ENCODE measurements around the gene CLECL1. TPM values are rescaled to one million over a fixed set of nuclear protein-coding genes. Genes with fewer than 3 reads are reported as not detected.
"Not testable (repeated sequence)": the region's sequence is repeated elsewhere in the genome, so short reads cannot be mapped to it uniquely, and the experiment has no call there.

Gene CLECL1
- total RNA-seq, 2 experiments from 2014 or later, result 73.3 to 114 TPM

DNA sequence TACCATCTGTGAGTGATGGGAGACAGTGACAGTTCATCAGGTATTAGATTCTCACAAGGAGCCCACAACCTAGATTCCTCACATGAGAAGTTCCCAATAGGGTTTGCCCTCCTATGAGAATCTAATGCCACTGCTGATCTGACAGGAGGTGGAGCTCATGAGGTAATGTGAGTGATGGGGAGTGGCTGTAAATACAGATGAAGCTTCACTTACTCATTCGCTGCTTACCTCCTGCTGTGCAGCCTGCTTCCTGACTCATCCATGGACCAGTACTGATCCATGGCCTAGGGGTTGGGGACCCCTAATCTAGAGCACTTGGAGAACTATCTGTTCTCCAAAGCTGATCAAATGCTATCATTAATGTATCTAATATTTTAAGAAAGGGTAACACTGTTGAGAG is 45.7 kb downstream of the CLECL1 start:
- ChIA-PET POLR2A (interaction anchor here (0.6 to 1.6 kb wide), 7 partner anchors 9 to 238 kb away, joined by 3 to 5 read pairs (median 3); no protein-coding TSS in a partner anchor), CTCF (ENCODE audit: unreplicated experiment) (no interaction called here)
- no peaks in the 10 kb centered on the region for H3K9me2 ChIP-seq (ENCODE audit: insufficient read depth, low read length)
- no TSS peak for BruUV-seq (replicated peaks)
- H3K4me2 ChIP-seq (ENCODE audit: low read length), result no peak overlapping the region
- intact Hi-C loops (cut with micrococcal nuclease; ENCODE audit: unreplicated experiment), result no loop called here
- H3K79me2 ChIP-seq (ENCODE audit: insufficient read depth, low read depth, low read length), result peaks cover 19% of the 10 kb centered on the region; the same call in 1 of the 2 replicates
- no peaks in the 10 kb centered on the region for H3K4me1 ChIP-seq (ENCODE audit: insufficient read depth, low read length, poor library complexity, severe bottlenecking)
- no peak overlapping the region for H2AFZ ChIP-seq (ENCODE audit: low read length)
- DNase-seq (ENCODE audit: low spot score), result no peak
- TF ChIP-seq, protein P1, sequence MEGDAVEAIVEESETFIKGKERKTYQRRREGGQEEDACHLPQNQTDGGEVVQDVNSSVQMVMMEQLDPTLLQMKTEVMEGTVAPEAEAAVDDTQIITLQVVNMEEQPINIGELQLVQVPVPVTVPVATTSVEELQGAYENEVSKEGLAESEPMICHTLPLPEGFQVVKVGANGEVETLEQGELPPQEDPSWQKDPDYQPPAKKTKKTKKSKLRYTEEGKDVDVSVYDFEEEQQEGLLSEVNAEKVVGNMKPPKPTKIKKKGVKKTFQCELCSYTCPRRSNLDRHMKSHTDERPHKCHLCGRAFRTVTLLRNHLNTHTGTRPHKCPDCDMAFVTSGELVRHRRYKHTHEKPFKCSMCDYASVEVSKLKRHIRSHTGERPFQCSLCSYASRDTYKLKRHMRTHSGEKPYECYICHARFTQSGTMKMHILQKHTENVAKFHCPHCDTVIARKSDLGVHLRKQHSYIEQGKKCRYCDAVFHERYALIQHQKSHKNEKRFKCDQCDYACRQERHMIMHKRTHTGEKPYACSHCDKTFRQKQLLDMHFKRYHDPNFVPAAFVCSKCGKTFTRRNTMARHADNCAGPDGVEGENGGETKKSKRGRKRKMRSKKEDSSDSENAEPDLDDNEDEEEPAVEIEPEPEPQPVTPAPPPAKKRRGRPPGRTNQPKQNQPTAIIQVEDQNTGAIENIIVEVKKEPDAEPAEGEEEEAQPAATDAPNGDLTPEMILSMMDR (conservative IDR thresholded peaks at IDR 0.05; ENCODE audit: low read length), result no peak
- no peak for TF ChIP-seq EZH2phosphoT487 (IDR thresholded peaks at IDR 0.05; ENCODE audit: borderline replicate concordance, low read depth, low read length)
- H4K20me1 ChIP-seq (ENCODE audit: insufficient read depth, low read length), result no peaks in the 10 kb centered on the region
- H3K9me3 ChIP-seq (ENCODE audit: low read length), result peaks cover 40% of the 10 kb centered on the region; the same call in 1 of the 2 replicates
- H3K4me3 ChIP-seq (ENCODE audit: low read depth, low read length, poor library complexity, severe bottlenecking), result no peak overlapping the region
- H3K36me3 ChIP-seq (ENCODE audit: insufficient read depth, low read length), result peaks cover 100% of the 10 kb centered on the region
- no peak overlapping the region for H3K27ac ChIP-seq (ENCODE audit: low read depth, low read length, poor library complexity, severe bottlenecking)

GRCh38 chr12:9685915-9686314 is 47.0 kb downstream of the CLECL1 start:
- H3K4me2 ChIP-seq (ENCODE audit: low read length), result no peak overlapping the region
- H3K27ac ChIP-seq (ENCODE audit: low read depth, low read length, poor library complexity, severe bottlenecking), result no peak overlapping the region
- POLR2A ChIA-PET, result interaction anchor here (0.7 kb wide), 1 partner anchor 13 kb away, joined by 4 read pairs; no protein-coding TSS in a partner anchor
- no peak overlapping the region for H2AFZ ChIP-seq (ENCODE audit: low read length)
- no peak overlapping the region for H3K4me3 ChIP-seq (ENCODE audit: low read depth, low read length, poor library complexity, severe bottlenecking)
- CTCF ChIA-PET (ENCODE audit: unreplicated experiment), result no interaction called here
- peaks cover 32% of the 10 kb centered on the region for H3K79me2 ChIP-seq (ENCODE audit: insufficient read depth, low read depth, low read length)
- no peak for TF ChIP-seq EZH2phosphoT487 (IDR thresholded peaks at IDR 0.05; ENCODE audit: borderline replicate concordance, low read depth, low read length)
- TF ChIP-seq, protein P1 (conservative IDR thresholded peaks at IDR 0.05; ENCODE audit: low read length), result no peak
- no TSS peak for BruUV-seq (replicated peaks)
- DNase-seq (ENCODE audit: low spot score), result no peak
- intact Hi-C loops (cut with micrococcal nuclease; ENCODE audit: unreplicated experiment), result no loop called here
- H3K4me1 ChIP-seq (ENCODE audit: insufficient read depth, low read length, poor library complexity, severe bottlenecking), result no peaks in the 10 kb centered on the region
- H3K36me3 ChIP-seq (ENCODE audit: insufficient read depth, low read length), result peaks cover 100% of the 10 kb centered on the region
- no peaks in the 10 kb centered on the region for H3K9me2 ChIP-seq (ENCODE audit: insufficient read depth, low read length)
- no peaks in the 10 kb centered on the region for H4K20me1 ChIP-seq (ENCODE audit: insufficient read depth, low read length)
- H3K9me3 ChIP-seq (ENCODE audit: low read length), result peaks cover 51% of the 10 kb centered on the region

GRCh38 chr12:9685366-9685765 is 47.5 kb downstream of the CLECL1 start:
- BruUV-seq (replicated peaks); H3K9me2 ChIP-seq (ENCODE audit: insufficient read depth, low read length); intact Hi-C loops (cut with micrococcal nuclease; ENCODE audit: unreplicated experiment); H2AFZ ChIP-seq (ENCODE audit: low read length); DNase-seq (ENCODE audit: low spot score); H4K20me1 ChIP-seq (ENCODE audit: insufficient read depth, low read length); H3K27ac ChIP-seq (ENCODE audit: low read depth, low read length, poor library complexity, severe bottlenecking); CTCF ChIA-PET (ENCODE audit: unreplicated experiment); H3K4me1 ChIP-seq (ENCODE audit: insufficient read depth, low read length, poor library complexity, severe bottlenecking); H3K4me2 ChIP-seq (ENCODE audit: low read length); H3K4me3 ChIP-seq (ENCODE audit: low read depth, low read length, poor library complexity, severe bottlenecking): not testable (repeated sequence)
- POLR2A ChIA-PET, result interaction anchor here (0.7 kb wide), 1 partner anchor 12 kb away, joined by 4 read pairs; no protein-coding TSS in a partner anchor
- Histone ChIP-seq H3K79me2 (ENCODE audit: insufficient read depth, low read depth, low read length) (peaks cover 38% of the 10 kb centered on the region), H3K36me3 (ENCODE audit: insufficient read depth, low read length) (peaks cover 100% of the 10 kb centered on the region), H3K9me3 (ENCODE audit: low read length) (peaks cover 52% of the 10 kb centered on the region)

GRCh38 chr12:9682949-9683348 is 49.9 kb downstream of the CLECL1 start:
- peaks cover 62% of the 10 kb centered on the region for H3K79me2 ChIP-seq (ENCODE audit: insufficient read depth, low read depth, low read length)
- POLR2A ChIA-PET, result interaction anchor here (0.7 to 1.8 kb wide), 5 partner anchors 9 to 32 kb away, joined by 3 to 7 read pairs (median 5); no protein-coding TSS in a partner anchor
- H3K4me1 ChIP-seq (ENCODE audit: insufficient read depth, low read length, poor library complexity, severe bottlenecking); H2AFZ ChIP-seq (ENCODE audit: low read length); H3K4me2 ChIP-seq (ENCODE audit: low read length); H3K9me2 ChIP-seq (ENCODE audit: insufficient read depth, low read length); H3K4me3 ChIP-seq (ENCODE audit: low read depth, low read length, poor library complexity, severe bottlenecking); BruUV-seq (replicated peaks); CTCF ChIA-PET (ENCODE audit: unreplicated experiment); DNase-seq (ENCODE audit: low spot score); H3K27ac ChIP-seq (ENCODE audit: low read depth, low read length, poor library complexity, severe bottlenecking); intact Hi-C loops (cut with micrococcal nuclease; ENCODE audit: unreplicated experiment); H4K20me1 ChIP-seq (ENCODE audit: insufficient read depth, low read length): not testable (repeated sequence)
- H3K9me3 ChIP-seq (ENCODE audit: low read length), result peaks cover 54% of the 10 kb centered on the region
- H3K36me3 ChIP-seq (ENCODE audit: insufficient read depth, low read length), result peaks cover 100% of the 10 kb centered on the region

DNA sequence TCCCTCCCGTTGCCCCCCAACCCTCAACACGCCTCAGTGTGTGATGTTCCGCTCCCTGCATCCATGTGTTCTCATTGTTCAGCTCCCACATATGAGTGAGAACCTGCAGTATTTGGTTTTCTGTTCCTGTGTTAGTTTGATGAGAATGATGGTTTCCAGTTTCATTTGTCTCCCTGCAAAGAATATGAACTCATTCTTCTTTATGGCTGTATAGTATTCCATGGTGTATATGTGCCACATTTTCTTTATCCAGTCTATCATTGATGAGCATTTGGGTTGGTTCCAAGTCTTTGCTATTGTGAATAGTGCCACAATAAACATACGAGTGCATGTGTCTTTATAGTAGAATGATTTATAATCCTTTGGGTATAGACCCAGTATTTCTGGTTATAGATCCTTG is 50.4 kb downstream of the CLECL1 start:
- H3K36me3 ChIP-seq (ENCODE audit: insufficient read depth, low read length), result peaks cover 100% of the 10 kb centered on the region
- H3K9me2 ChIP-seq (ENCODE audit: insufficient read depth, low read length); intact Hi-C loops (cut with micrococcal nuclease; ENCODE audit: unreplicated experiment); CTCF ChIA-PET (ENCODE audit: unreplicated experiment); H3K4me2 ChIP-seq (ENCODE audit: low read length); DNase-seq (ENCODE audit: low spot score); H3K27ac ChIP-seq (ENCODE audit: low read depth, low read length, poor library complexity, severe bottlenecking); H2AFZ ChIP-seq (ENCODE audit: low read length); H3K4me3 ChIP-seq (ENCODE audit: low read depth, low read length, poor library complexity, severe bottlenecking); H3K4me1 ChIP-seq (ENCODE audit: insufficient read depth, low read length, poor library complexity, severe bottlenecking); H4K20me1 ChIP-seq (ENCODE audit: insufficient read depth, low read length); BruUV-seq (replicated peaks): not testable (repeated sequence)
- H3K9me3 ChIP-seq (ENCODE audit: low read length), result peaks cover 56% of the 10 kb centered on the region
- H3K79me2 ChIP-seq (ENCODE audit: insufficient read depth, low read depth, low read length), result peaks cover 66% of the 10 kb centered on the region
- POLR2A ChIA-PET, result interaction anchor here (0.6 to 1.8 kb wide), 5 partner anchors 9 to 575 kb away, joined by 3 to 7 read pairs (median 4); no protein-coding TSS in a partner anchor
